K562 (cell line): Measurements from ENCODE around the gene DMD. TPM values are rescaled to one million over a fixed set of nuclear protein-coding genes. Genes with fewer than 3 reads are reported as not detected.

ENCODE experiments used
- C11orf30 ChIP-seq: fragments of 450-650 bp; IDR thresholded peaks from 2 replicates; pipeline ENCODE4 v1.6.1; 2016; ENCODE audit warnings: low read depth, mild to moderate bottlenecking
- CBX3 ChIP-seq, 2 experiments: IDR thresholded peaks; 1 replicate in 1 of 2; 2 replicates in 1 of 2; pipeline ENCODE4 v1.6.1; 2012; ENCODE audit warnings: inconsistent platforms in 2 of 2, low read length in 2 of 2, borderline replicate concordance in 1 of 2, control low read depth in 1 of 2
- HEY1 ChIP-seq: fragments of 250-450 bp; sonication (Bioruptor Pico); IDR thresholded peaks from 2 replicates; pipeline ENCODE4 v1.5.0; 2020; ENCODE audit warnings: mild to moderate bottlenecking, moderate library complexity, borderline replicate concordance
- HNRNPUL1 ChIP-seq: fragments of 200-400 bp; formaldehyde crosslinking; IDR thresholded peaks from 2 replicates; pipeline ENCODE4 v1.6.1; 2017; ENCODE audit warnings: low read length
- ILF3 ChIP-seq: fragments of 450-650 bp; IDR thresholded peaks from 2 replicates; pipeline ENCODE4 v1.6.1; 2018; ENCODE audit warnings: antibody characterized with exemption, mild to moderate bottlenecking, moderate library complexity, borderline replicate concordance
- JUND ChIP-seq, 2 experiments: IDR thresholded peaks; 2 replicates in 1 of 2; 3 replicates in 1 of 2; pipeline ENCODE4 v1.6.1; 2011; ENCODE audit warnings: borderline replicate concordance in 2 of 2, low read depth in 2 of 2, low read length in 2 of 2, improper control_type of control experiment in 1 of 2, missing biosample characterization in 1 of 2, missing genetic modification characterization in 1 of 2, missing genetic modification reagents in 1 of 2
- KLF1 ChIP-seq: fragments of 450-650 bp; IDR thresholded peaks from 2 replicates; pipeline ENCODE4 v1.6.1; 2016; ENCODE audit warnings: missing genetic modification characterization, missing compliant biosample characterization
- MAFG ChIP-seq: fragments of 450-650 bp; conservative IDR thresholded peaks from 2 replicates; pipeline ENCODE4 v1.6.1; 2016; ENCODE audit warnings: missing genetic modification characterization, missing compliant biosample characterization
- MEF2A ChIP-seq: IDR thresholded peaks from 2 replicates; pipeline ENCODE4 v1.6.1; 2011; ENCODE audit warnings: low read depth, mild to moderate bottlenecking, low read length, moderate library complexity; ENCODE audit not compliant: control insufficient read depth
- MTA1 ChIP-seq: fragments of 450-650 bp; IDR thresholded peaks from 2 replicates; pipeline ENCODE4 v1.6.1; 2017; ENCODE audit warnings: borderline replicate concordance
- NFE2 ChIP-seq: IDR thresholded peaks from 2 replicates; pipeline ENCODE4 v1.6.1; 2014; ENCODE audit warnings: antibody characterized with exemption, low read depth
- NR3C1 ChIP-seq: sonication (generic); formaldehyde crosslinking; IDR thresholded peaks from 2 replicates; pipeline ENCODE4 v1.8.1; 2022; ENCODE audit warnings: missing genetic modification reagents
- SMAD3 ChIP-seq: fragments of 450-650 bp; formaldehyde crosslinking; conservative IDR thresholded peaks from 2 replicates; pipeline ENCODE4 v1.4.0; 2020; ENCODE audit warnings: mild to moderate bottlenecking
- SRF ChIP-seq, 2 experiments: fragments of 250-450, 450-650 bp in 1 of 2; sonication (Bioruptor Pico) in 1 of 2; sonication (generic) in 1 of 2; formaldehyde crosslinking; IDR thresholded peaks; 2 replicates each; pipeline versions ENCODE4 v1.5.0 to v1.5.1; 2020 to 2022; ENCODE audit warnings: mild to moderate bottlenecking in 1 of 2, missing genetic modification reagents in 1 of 2
- SRSF9 ChIP-seq: fragments of 200-400 bp; formaldehyde crosslinking; IDR thresholded peaks from 2 replicates; pipeline ENCODE4 v1.6.1; 2017; ENCODE audit warnings: low read depth, low read length, borderline replicate concordance
- polyA plus RNA-seq, 8 experiments: library from polyadenylated mRNA; depleted of rRNA in 4 of 8; stranded (reverse) in 5 of 8; unstranded in 3 of 8; fragments of >200 nt; fragmentation: Nextera tagmentation in 2 of 8; fragmentation: Illumina TruSeq in 1 of 8; extraction: Ambion mirVana in 2 of 8; extraction: Trizol in 1 of 8; gene quantifications; 2 replicates each; pipeline versions ENCODE4 v1.2.1 to v1.2.3, GENCODE V29; 2011 to 2014; ENCODE audit warnings: inconsistent platforms in 1 of 8, missing spikeins in 1 of 8
- total RNA-seq, 7 experiments: library from RNA; depleted of rRNA in 6 of 7; stranded (reverse); fragments of >200 nt in 6 of 7; fragmentation: Illumina TruSeq in 2 of 7; extraction: Trizol in 2 of 7; gene quantifications; 2 replicates each; pipeline versions ENCODE4 v1.2.1 to v1.2.3, GENCODE V29; 2011 to 2021; ENCODE audit warnings: low replicate concordance in 1 of 7
- TF ChIP-seq, protein P1 (sequence below): fragments of 250-450 bp; sonication (Bioruptor Pico); IDR thresholded peaks from 2 replicates; pipeline ENCODE4 v1.6.1; 2021; ENCODE audit warnings: mild to moderate bottlenecking
- TF ChIP-seq, protein P2 (sequence below), 2 experiments: fragments of 450-650 bp; conservative IDR thresholded peaks; 2 replicates each; pipeline ENCODE4 v1.6.1; 2017; ENCODE audit warnings: mild to moderate bottlenecking in 2 of 2, moderate library complexity in 2 of 2
- TF ChIP-seq, protein P3 (sequence below): sonication (generic); formaldehyde crosslinking; IDR thresholded peaks from 2 replicates; pipeline ENCODE4 v1.9.0; 2022; ENCODE audit warnings: mild to moderate bottlenecking, missing genetic modification reagents

The DMD gene
- total and polyA plus RNA-seq, 9 of the 15 experiments (the other 6 are each of a cell fraction or from before 2014, with no cell fraction given) = 3.8 to 20.4 (median 11.4) TPM

DNA sequence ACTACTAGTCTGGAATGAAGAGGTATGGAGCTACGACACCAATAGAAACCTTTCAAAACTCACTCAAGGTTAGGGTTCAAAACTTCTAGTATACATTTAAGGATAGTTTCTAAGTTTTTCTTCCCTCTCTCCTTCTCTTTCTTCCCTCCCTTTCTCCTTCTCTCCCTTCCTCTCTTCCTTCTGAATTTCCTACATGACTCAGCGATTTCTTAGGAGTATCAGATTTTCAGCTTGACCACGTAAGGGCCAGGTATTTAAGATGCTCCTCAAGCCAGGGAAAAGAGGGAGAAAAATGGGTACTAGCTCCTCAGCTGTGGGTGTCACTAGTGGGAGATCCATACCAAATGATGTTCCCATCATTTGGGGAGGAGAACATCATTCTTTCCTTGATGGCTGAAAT, 2083.6 kb downstream of the DMD start (continued):
- TF ChIP-seq, protein P1, sequence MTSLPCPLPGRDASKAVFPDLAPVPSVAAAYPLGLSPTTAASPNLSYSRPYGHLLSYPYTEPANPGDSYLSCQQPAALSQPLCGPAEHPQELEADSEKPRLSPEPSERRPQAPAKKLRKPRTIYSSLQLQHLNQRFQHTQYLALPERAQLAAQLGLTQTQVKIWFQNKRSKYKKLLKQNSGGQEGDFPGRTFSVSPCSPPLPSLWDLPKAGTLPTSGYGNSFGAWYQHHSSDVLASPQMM (CRISPR knock-in tag) = no peak
- no peak for TF ChIP-seq NR3C1 (CRISPR knock-in tag)
- peak; percentile 46 for TF ChIP-seq NFE2
- TF ChIP-seq JUND (IDR thresholded peaks at IDR 0.05; ENCODE audit: borderline replicate concordance, low read depth, low read length) = no peak
- TF ChIP-seq JUND (tag; IDR thresholded peaks at IDR 0.05; ENCODE audit: borderline replicate concordance, low read depth, low read length) = no peak
- TF ChIP-seq HNRNPUL1 = no peak
- no peak for TF ChIP-seq KLF1 (tag)
- no peak for TF ChIP-seq MTA1
- no peak for TF ChIP-seq SRF (CRISPR knock-in tag; IDR thresholded peaks at IDR 0.05)
- no peak for TF ChIP-seq HEY1 (CRISPR knock-in tag)
- no peak for TF ChIP-seq CBX3 (IDR thresholded peaks at IDR 0.05; ENCODE audit: borderline replicate concordance in 1 of 2, low read length in 2 of 2)
- TF ChIP-seq SRSF9 = no peak
- TF ChIP-seq SMAD3 (CRISPR knock-in tag) = no peak
- TF ChIP-seq MAFG (tag) = peak; percentile 81
- TF ChIP-seq, protein P2, sequence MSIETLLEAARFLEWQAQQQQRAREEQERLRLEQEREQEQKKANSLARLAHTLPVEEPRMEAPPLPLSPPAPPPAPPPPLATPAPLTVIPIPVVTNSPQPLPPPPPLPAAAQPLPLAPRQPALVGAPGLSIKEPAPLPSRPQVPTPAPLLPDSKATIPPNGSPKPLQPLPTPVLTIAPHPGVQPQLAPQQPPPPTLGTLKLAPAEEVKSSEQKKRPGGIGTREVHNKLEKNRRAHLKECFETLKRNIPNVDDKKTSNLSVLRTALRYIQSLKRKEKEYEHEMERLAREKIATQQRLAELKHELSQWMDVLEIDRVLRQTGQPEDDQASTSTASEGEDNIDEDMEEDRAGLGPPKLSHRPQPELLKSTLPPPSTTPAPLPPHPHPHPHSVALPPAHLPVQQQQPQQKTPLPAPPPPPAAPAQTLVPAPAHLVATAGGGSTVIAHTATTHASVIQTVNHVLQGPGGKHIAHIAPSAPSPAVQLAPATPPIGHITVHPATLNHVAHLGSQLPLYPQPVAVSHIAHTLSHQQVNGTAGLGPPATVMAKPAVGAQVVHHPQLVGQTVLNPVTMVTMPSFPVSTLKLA (conservative IDR thresholded peaks at IDR 0.05) = no peak
- TF ChIP-seq, protein P3, sequence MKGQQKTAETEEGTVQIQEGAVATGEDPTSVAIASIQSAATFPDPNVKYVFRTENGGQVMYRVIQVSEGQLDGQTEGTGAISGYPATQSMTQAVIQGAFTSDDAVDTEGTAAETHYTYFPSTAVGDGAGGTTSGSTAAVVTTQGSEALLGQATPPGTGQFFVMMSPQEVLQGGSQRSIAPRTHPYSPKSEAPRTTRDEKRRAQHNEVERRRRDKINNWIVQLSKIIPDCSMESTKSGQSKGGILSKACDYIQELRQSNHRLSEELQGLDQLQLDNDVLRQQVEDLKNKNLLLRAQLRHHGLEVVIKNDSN (CRISPR knock-in tag) = no peak
- TF ChIP-seq C11orf30 = peak; percentile 51
- no peak for TF ChIP-seq ILF3
- no peak for TF ChIP-seq MEF2A
